GM21576 (cell line): Measurements from ENCODE around the gene IMMP2L.

Experiments used
- ATAC-seq: cut with Tn5 transposase; IDR thresholded peaks from one replicate; pipeline ENCODE4 v1.9.1; 2021; ENCODE audit warnings: mild to moderate bottlenecking, moderate library complexity; ENCODE audit not compliant: unreplicated experiment

The IMMP2L gene

DNA sequence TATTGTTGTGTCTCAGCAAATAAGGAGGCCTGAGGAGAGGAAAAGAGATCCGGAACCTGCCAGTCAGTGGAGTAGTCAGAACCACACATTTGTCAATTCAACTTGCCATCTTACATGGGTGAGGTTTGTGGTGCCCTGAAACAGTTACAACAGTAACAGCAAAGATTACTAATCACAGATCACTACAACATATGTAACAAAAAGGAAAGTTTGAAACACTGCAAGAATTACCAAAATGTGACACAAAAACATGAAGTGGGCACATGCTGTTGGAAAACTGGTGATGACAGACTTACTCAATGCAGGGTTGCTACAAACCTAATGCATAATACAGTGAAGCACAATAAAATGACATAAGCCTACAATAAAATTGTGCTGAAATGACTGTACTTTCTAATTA lies 382.0 kb downstream of the IMMP2L start:
- ATAC-seq = no peak

GRCh38 chr7:111175908-111176441 lies 386.3 kb downstream of the IMMP2L start:
- no peak for ATAC-seq

GRCh38 chr7:111174510-111174909 lies 387.8 kb downstream of the IMMP2L start:
- no peak for ATAC-seq

DNA sequence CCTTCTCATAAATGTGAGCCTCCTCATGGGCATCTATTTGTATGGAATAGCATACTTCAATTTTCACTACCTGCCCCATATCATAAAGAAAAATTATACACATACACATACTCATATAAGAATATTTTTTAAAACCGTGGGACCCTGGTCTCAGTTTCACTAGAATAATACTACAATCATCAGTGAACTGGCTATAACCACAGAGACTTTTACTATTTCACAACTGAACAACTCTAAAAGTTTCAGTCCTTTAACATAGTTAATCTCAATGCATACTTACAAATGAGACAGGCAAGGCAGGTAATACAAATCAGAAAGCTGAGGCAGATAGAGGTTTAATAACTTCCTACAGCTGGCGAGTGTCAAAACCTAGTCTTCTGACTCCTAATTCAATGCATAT lies 388.3 kb downstream of the IMMP2L start:
- ATAC-seq = no peak

DNA sequence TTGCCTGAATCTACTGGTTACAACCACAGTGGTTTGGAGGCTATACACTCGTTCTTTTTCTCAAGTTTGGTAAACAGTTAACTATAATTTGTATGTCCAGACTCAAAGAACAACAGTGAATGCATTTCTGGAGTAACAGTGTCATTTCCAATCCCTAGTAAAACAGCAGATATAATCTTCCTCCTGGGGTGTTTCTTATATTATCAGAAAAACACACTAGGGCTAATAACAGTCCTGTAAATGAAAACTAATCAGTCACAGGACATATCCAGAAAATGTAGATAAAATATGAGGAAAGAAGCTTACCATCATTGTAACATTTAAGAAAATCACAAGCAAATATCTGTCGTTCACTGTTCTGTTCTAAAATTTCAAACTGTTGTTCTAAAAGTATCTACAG lies 388.8 kb downstream of the IMMP2L start:
- ATAC-seq = no peak

GRCh38 chr7:111172564-111173257 lies 389.6 kb downstream of the IMMP2L start:
- ATAC-seq = no peak

- ATAC-seq = no peak
These were observed 394.1 kb downstream of the IMMP2L start for GRCh38 chr7:111168182-111168581.

DNA sequence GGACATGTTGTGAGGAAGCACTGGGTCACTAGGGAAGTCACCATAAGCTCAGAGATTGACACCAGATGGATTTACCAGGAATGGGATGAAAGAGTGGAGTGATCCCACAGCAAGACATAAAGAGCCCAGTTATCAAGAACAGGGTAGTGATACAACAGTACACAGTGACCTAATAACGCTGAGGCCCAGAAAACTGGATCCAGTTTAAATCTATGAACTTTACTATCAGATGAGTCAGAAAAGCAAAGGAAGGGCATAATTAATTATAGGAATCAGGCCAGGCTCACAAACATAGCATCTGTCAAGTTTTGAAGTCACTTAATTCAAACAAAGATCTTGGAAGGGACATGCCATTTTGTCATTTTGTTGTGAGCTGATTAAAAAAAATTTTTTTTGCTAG lies 397.9 kb downstream of the IMMP2L start:
- ATAC-seq = no peak

DNA sequence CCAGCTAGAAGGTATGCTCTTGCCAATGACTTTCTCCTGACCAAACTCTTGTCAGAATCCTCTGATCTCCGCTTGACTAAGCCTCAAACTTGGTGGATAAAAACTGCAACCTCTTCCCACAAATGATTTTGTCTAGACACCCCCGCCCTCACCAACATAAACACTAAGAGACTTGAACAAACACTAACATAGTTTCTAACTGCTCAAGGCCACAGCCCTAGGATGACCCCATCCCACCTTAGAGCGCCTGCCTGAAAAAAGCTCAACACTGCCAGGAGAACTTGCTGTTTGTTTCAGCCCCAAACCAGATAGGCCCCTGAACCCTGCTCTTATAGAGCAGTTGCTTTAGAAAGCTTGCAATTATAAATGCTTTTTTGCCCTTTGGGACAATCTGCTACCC lies 399.6 kb downstream of the IMMP2L start:
- no peak for ATAC-seq

DNA sequence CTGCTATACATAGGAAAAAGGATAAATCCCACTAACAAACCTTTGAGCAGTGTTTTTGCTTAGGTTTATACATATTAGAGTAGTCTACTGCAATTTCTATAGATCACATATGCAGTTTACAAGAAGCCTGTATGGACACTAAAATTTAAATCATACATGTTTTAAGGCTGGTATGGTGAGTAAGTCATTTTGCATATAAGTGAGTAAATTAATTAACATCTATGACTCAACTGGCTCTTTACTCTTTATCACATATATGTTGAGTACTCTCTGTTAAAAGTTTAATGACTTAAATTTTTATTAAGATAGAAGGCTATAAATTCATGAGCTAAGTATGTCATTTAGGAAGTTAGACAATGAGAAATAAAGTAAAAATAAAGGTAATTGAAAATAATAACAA lies 402.0 kb downstream of the IMMP2L start:
- ATAC-seq = no peak

DNA sequence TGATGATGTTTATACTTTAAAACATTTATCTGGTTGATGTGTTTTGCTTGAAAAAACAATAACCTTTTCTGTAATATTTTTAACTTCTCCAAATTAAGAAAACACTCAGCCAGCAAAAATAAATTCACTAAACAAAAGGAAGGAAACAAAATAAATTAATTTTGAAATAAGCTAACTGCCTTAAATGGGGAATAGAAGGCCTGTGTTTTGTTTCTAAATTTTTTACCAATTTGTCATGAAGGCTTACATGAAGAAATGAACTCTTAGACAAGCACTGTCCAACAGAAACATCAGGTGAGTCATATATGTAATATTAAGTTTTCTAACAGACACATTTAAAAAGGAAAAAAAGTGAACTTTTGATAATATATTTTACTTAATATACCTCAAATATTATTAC lies 402.9 kb downstream of the IMMP2L start:
- no peak for ATAC-seq

GRCh38 chr7:111150709-111151108 lies 411.6 kb downstream of the IMMP2L start:
- no peak for ATAC-seq

DNA sequence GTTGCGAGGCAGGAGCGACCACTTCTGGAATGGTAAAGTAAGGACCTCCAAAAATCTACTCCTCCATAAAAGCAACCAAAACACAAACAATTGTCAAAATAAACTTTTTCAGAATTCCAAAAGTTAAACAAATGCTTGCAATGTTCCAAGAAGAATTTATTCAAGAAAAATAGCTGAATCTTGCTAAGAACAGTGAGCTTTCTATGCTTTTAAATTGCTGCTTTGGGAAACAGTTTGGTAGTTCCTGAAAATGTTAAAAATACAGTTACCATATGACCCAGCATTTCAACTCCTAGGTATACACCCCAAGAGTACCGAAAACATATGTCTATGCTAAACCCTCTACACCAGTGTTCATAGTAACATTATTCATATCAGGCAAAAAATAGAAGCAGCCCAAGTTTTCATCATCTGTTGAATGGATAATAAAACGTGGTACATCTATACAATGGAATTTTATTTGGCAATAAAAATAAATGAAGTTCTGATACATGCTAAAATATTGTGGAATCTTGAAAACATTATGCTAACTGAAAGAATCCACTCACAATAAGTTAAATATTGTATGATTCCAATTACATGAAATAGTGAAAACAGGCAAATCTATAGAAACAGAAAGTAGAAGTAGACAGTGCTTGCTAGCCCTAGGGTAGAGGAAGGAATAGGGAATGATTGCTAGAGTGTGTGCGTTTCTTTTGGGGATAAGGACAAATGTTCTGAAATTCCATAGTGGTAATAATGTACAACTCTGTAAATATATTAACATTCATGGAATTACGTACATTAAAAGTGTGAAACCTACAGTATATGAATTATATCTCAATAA lies 414.4 kb downstream of the IMMP2L start:
- no peak for ATAC-seq

GRCh38 chr7:111146136-111146535 lies 416.2 kb downstream of the IMMP2L start:
- no peak for ATAC-seq

DNA sequence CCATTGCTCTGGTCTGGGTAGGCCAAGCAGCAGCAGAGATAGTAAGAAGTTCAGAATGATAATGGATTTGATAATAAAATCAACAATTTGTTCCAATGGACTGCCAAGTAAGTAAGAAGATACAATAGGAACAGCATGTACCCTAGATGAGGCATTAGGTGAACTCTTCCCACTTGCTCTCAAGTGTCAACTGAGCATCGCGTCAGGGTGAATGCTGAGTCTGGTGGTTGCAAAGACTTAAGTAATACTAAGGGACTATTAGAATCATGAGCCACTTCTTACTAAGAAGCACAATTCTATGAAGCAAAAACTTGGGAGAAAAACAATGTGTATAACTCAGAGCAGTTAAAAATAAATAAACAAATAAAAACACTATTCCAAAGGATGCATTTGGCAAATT lies 416.8 kb downstream of the IMMP2L start:
- no peak for ATAC-seq

GRCh38 chr7:111140091-111140865 lies 422.0 kb downstream of the IMMP2L start:
- ATAC-seq = no peak

DNA sequence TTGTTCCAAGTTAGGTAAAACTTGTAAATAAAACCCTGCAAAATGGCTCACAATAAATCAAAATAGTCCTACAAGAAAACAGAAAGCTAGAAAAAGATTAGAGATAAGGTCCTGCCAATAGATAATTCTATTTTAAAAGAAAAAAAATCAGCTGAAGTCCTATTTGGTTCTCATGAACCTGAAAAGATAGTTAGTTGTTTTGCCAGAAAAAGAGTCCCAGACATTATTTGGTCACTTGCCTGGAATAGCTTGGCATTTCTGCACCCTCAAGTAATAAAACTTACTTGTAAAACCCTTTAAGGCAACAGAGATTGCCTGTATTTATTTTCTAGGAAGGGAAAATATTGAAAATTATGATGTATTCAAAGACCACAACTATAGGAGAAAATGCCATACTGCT lies 423.7 kb downstream of the IMMP2L start:
- no peak for ATAC-seq

DNA sequence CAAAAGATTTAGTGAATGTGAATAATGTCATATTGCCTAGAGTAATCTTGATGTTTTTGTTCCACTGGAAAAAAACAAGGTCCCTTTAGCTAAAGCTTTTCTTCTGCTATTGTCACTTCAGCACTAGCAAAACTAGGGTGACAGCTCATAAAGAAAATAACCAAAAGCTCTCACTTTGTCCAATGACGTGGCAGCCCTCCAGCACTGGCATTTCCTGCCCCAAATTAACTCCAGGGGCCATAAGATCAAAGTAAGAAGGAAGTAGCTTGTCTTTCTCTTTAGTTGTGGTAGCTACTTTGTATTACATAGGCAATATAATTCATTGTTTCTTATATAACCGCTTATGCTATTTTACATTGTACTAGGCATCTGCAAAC lies 424.1 kb downstream of the IMMP2L start:
- ATAC-seq = peak; percentile 96

DNA sequence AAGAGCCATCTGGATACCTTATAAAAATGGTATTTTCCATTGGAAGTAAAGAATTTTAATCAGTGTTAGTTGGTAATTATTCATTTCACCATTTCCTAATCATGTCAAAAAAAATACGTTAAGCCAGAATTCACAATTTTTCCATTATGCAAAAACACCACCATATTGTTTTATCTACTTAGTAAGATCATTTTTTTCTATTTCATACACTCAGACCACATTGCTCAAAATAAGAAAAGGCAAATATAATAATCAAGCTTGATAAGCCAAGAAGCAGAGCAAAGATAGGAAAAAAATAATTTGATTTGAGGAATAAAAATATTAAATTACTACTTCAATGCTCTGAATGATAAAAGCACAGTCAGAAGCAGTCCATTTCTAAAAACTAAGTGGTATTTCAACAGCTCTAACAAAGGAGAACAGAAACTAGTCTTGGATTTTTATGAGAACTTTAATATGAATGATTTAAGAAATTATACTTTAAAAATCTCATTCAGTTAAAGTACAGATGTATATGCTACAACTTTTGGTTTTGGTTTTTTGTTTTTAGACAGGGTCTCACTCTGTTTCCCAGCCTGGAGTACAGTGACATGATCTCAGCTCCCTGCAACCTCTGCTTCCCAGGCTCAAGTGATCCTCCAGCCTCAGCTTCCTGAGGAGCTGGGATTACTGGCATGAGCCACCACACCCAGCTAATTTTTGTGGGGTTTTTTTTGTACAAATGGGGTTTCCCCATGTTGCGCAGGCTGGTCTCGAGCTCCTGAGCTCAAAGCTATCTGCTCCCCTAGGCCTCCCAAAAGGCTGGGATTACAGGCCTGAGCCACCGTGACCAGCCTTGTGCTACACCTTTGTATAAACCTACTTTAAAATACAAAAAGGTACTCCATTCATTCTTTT lies 424.7 kb downstream of the IMMP2L start:
- peak; percentile 80 for ATAC-seq

- ATAC-seq = no peak
These were observed 429.5 kb downstream of the IMMP2L start for GRCh38 chr7:111132833-111133232.
